Gastroesophageal sphincter (tissue), 3 donors: ENCODE data around the gene ANXA7.

Source experiments
- POLR2A ChIP-seq, 2 donors: fragments of 450-650 bp; IDR thresholded peaks; one replicate each; pipeline ENCODE4 v1.6.1; 2017; ENCODE audit warnings: antibody characterized with exemption in 2 of 2, mild to moderate bottlenecking in 2 of 2, moderate library complexity in 1 of 2
- POLR2AphosphoS5 ChIP-seq: sonication (generic); formaldehyde crosslinking; IDR thresholded peaks from one replicate; pipeline ENCODE4 v1.6.1; 2017; ENCODE audit warnings: antibody characterized with exemption
- TF ChIP-seq, protein P1 (sequence below), 4 experiments: fragments of 200-600 bp in 2 of 4; fragments of 450-650 bp in 2 of 4; sonication (generic) in 1 of 4; IDR thresholded peaks; one replicate each; pipeline ENCODE4 v1.5.1; 2017 to 2019; ENCODE audit warnings: antibody characterized with exemption in 4 of 4, mild to moderate bottlenecking in 2 of 4, moderate library complexity in 2 of 4

DNA sequence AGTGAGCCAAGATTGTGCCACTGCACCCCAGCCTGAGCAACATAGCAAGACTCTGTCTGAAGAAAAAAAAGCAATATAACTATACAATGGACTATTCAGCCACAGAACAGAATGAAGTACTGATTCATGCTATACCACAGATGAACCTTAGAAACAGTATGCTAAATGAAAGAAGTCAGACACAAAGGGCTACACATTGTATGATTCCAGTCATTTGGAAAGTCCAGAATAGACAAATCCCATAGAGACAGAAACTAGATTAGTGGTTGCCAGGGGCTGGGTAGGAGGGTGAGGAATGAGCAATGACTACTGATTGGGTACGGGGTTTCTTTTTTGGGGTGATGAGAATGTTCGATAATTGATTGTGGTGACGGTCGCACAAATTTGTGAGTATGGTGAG, 45.6 kb downstream of the ANXA7 start:
- TF ChIP-seq, protein P1, sequence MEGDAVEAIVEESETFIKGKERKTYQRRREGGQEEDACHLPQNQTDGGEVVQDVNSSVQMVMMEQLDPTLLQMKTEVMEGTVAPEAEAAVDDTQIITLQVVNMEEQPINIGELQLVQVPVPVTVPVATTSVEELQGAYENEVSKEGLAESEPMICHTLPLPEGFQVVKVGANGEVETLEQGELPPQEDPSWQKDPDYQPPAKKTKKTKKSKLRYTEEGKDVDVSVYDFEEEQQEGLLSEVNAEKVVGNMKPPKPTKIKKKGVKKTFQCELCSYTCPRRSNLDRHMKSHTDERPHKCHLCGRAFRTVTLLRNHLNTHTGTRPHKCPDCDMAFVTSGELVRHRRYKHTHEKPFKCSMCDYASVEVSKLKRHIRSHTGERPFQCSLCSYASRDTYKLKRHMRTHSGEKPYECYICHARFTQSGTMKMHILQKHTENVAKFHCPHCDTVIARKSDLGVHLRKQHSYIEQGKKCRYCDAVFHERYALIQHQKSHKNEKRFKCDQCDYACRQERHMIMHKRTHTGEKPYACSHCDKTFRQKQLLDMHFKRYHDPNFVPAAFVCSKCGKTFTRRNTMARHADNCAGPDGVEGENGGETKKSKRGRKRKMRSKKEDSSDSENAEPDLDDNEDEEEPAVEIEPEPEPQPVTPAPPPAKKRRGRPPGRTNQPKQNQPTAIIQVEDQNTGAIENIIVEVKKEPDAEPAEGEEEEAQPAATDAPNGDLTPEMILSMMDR (IDR thresholded peaks at IDR 0.05) = no peak
- TF ChIP-seq POLR2AphosphoS5 (no peak), POLR2A (IDR thresholded peaks at IDR 0.05) (no peak)
